HepG2 (cell line): ENCODE results near the gene TMEM167B. TPM values are rescaled to one million over a fixed set of nuclear protein-coding genes. Genes with fewer than 3 reads are reported as not detected.

ENCODE experiments used
- CREB3 ChIP-seq: sonication (generic); formaldehyde crosslinking; IDR thresholded peaks from 2 replicates; pipeline ENCODE4 v1.5.0; 2020; ENCODE audit warnings: missing genetic modification reagents
- DNMT1 ChIP-seq: sonication (generic); formaldehyde crosslinking; IDR thresholded peaks from 2 replicates; pipeline ENCODE4 v1.5.1; 2020; ENCODE audit warnings: mild to moderate bottlenecking, missing genetic modification reagents
- DZIP1 ChIP-seq: sonication (generic); formaldehyde crosslinking; IDR thresholded peaks from 2 replicates; pipeline ENCODE4 v1.5.0; 2020; ENCODE audit warnings: mild to moderate bottlenecking, missing genetic modification reagents
- GABPA ChIP-seq, 2 experiments: IDR thresholded peaks; 2 replicates each; pipeline ENCODE4 v1.6.1; 2011 to 2016; ENCODE audit warnings: low read depth in 2 of 2, low read length in 1 of 2, missing biosample characterization in 1 of 2, missing genetic modification characterization in 1 of 2
- MLLT10 ChIP-seq: sonication (generic); formaldehyde crosslinking; IDR thresholded peaks from 2 replicates; pipeline ENCODE4 v1.4.0; 2020; ENCODE audit warnings: missing genetic modification reagents
- PHB2 ChIP-seq: fragments of 450-650 bp; IDR thresholded peaks from 2 replicates; pipeline ENCODE4 v1.6.1; 2018; ENCODE audit not compliant: partially characterized antibody
- PLRG1 ChIP-seq: fragments of 450-650 bp; conservative IDR thresholded peaks from 2 replicates; pipeline ENCODE4 v1.6.1; 2016
- SRSF4 ChIP-seq: fragments of 200-400 bp; formaldehyde crosslinking; IDR thresholded peaks from one replicate; pipeline ENCODE4 v1.6.1; 2018; ENCODE audit warnings: mild to moderate bottlenecking, low read depth, low read length, moderate library complexity; ENCODE audit not compliant: poor library complexity, severe bottlenecking
- SUZ12 ChIP-seq: fragments of 150-350 bp; IDR thresholded peaks from 2 replicates; pipeline ENCODE4 v1.6.1; 2014; ENCODE audit warnings: low read depth, low read length
- ZBTB37 ChIP-seq: sonication (generic); formaldehyde crosslinking; IDR thresholded peaks from 2 replicates; pipeline ENCODE4 v1.4.0; 2020; ENCODE audit warnings: mild to moderate bottlenecking, missing genetic modification reagents
- ZBTB39 ChIP-seq: sonication (generic); formaldehyde crosslinking; IDR thresholded peaks from 2 replicates; pipeline ENCODE4 v1.5.0; 2020; ENCODE audit warnings: missing genetic modification reagents
- ZFP1 ChIP-seq: IDR thresholded peaks from 2 replicates; pipeline ENCODE4 v1.6.1; 2016
- ZNF335 ChIP-seq: sonication (generic); formaldehyde crosslinking; IDR thresholded peaks from 2 replicates; pipeline ENCODE4 v1.4.0; 2020; ENCODE audit warnings: missing genetic modification reagents
- ZNF552 ChIP-seq: sonication (generic); formaldehyde crosslinking; IDR thresholded peaks from 2 replicates; pipeline ENCODE4 v1.9.0; 2022; ENCODE audit warnings: missing genetic modification reagents, mild to moderate bottlenecking, borderline replicate concordance
- ZNF580 ChIP-seq: IDR thresholded peaks from 2 replicates; pipeline ENCODE4 v1.6.1; 2016; ENCODE audit warnings: low read depth, borderline replicate concordance
- ZNF704 ChIP-seq: sonication (generic); formaldehyde crosslinking; IDR thresholded peaks from 2 replicates; pipeline ENCODE4 v1.8.1; 2023; ENCODE audit warnings: mild to moderate bottlenecking, inconsistent platforms, moderate library complexity, missing genetic modification reagents, borderline replicate concordance
- ZNF709 ChIP-seq: sonication (generic); formaldehyde crosslinking; IDR thresholded peaks from 2 replicates; pipeline ENCODE4 v1.5.0; 2020; ENCODE audit warnings: mild to moderate bottlenecking, missing genetic modification reagents
- ZNF737 ChIP-seq: sonication (generic); formaldehyde crosslinking; IDR thresholded peaks from 2 replicates; pipeline ENCODE4 v1.5.0; 2020; ENCODE audit warnings: missing genetic modification reagents, mild to moderate bottlenecking, borderline replicate concordance
- ZNF850 ChIP-seq: sonication (generic); formaldehyde crosslinking; conservative IDR thresholded peaks from 2 replicates; pipeline ENCODE4 v1.9.0; 2021; ENCODE audit warnings: mild to moderate bottlenecking, missing genetic modification reagents
- polyA plus RNA-seq, 8 experiments: library from polyadenylated mRNA; depleted of rRNA in 3 of 8; stranded (reverse) in 7 of 8; unstranded in 1 of 8; fragments of >200 nt; fragmentation: Illumina TruSeq in 4 of 8; extraction: Trizol in 4 of 8; gene quantifications; 2 replicates each; pipeline versions ENCODE4 v1.2.1 to v1.2.3, GENCODE V29; 2011 to 2016; ENCODE audit warnings: low read depth in 4 of 8, missing spikeins in 1 of 8, mixed read lengths in 1 of 8; ENCODE audit not compliant: insufficient read depth in 1 of 8
- total RNA-seq, 5 experiments: library from RNA; depleted of rRNA; stranded (reverse); fragments of >200 nt; fragmentation: Illumina TruSeq; extraction: Trizol; gene quantifications; 2 replicates each; pipeline ENCODE4 v1.2.3, GENCODE V29; 2016; ENCODE audit warnings: low read depth in 1 of 5

The TMEM167B gene
- total and polyA plus RNA-seq, 2 of the 13 experiments (the other 11 are each of a cell fraction or from before 2014, with no cell fraction given): 9.5 to 22.4 TPM

GRCh38 chr1:109089242-109090015, 1.1 kb upstream of the TMEM167B start (continued):
- no peak for TF ChIP-seq ZBTB39
- no peak for TF ChIP-seq ZNF737
- TF ChIP-seq GABPA (IDR thresholded peaks at IDR 0.05; ENCODE audit: low read depth, low read length): no peak
- peak; percentile 68; the same call in 1 of the 2 replicates for TF ChIP-seq GABPA (CRISPR knock-in tag; IDR thresholded peaks at IDR 0.05; ENCODE audit: low read depth)
- TF ChIP-seq SRSF4: no peak
- TF ChIP-seq ZNF335 (CRISPR knock-in tag): peak; percentile 82; the same call in 1 of the 2 replicates
- TF ChIP-seq ZNF704: no peak
- no peak for TF ChIP-seq PLRG1
- TF ChIP-seq ZBTB37: no peak
- TF ChIP-seq SUZ12: no peak
- TF ChIP-seq MLLT10 (CRISPR knock-in tag): no peak
- no peak for TF ChIP-seq CREB3 (CRISPR knock-in tag)
- TF ChIP-seq PHB2: no peak
- no peak for TF ChIP-seq DNMT1 (CRISPR knock-in tag)
- TF ChIP-seq ZNF552 (CRISPR knock-in tag): no peak
- peak; percentile 47; the same call in 1 of the 2 replicates for TF ChIP-seq ZNF580 (CRISPR knock-in tag)
- TF ChIP-seq ZNF850 (CRISPR knock-in tag): no peak
- TF ChIP-seq ZFP1 (CRISPR knock-in tag): no peak
- TF ChIP-seq DZIP1: no peak
- TF ChIP-seq ZNF709 (CRISPR knock-in tag): no peak
